CD14-positive monocyte (primary cell): ENCODE measurements around the gene SHB. TPM values are rescaled to one million over a fixed set of nuclear protein-coding genes. Genes with fewer than 3 reads are reported as not detected.

Experiments used
- DNase-seq, 3 donors: peaks; one replicate each; pipeline ENCODE4 v3.0.0-alpha.2; 2011 to 2022
- H2AFZ ChIP-seq: 2 replicates; pipeline ENCODE4 v1.6.0; 2012; ENCODE audit warnings: mild to moderate bottlenecking, low read depth, low read length, inconsistent platforms; ENCODE audit not compliant: insufficient read depth, poor library complexity, severe bottlenecking
- H3K27ac ChIP-seq, 2 donors: 1 replicate in 1 of 2; 2 replicates in 1 of 2; pipeline ENCODE4 v1.5.1; 2012 to 2013; ENCODE audit warnings: low read length in 2 of 2, control low read depth in 1 of 2, inconsistent platforms in 1 of 2, low read depth in 1 of 2, mild to moderate bottlenecking in 1 of 2
- H3K27me3 ChIP-seq, 2 donors: one replicate each; pipeline versions ENCODE4 v1.6.0 to v1.6.1; 2011 to 2013; ENCODE audit warnings: low read length in 2 of 2; ENCODE audit not compliant: control insufficient read depth in 2 of 2, insufficient read depth in 2 of 2
- H3K36me3 ChIP-seq, 2 donors: replicated peaks in 1 of 2; 1 replicate in 1 of 2; 2 replicates in 1 of 2; pipeline versions ENCODE4 v1.5.1 to v1.6.1; 2012 to 2013; ENCODE audit warnings: low read length in 2 of 2, control low read depth in 1 of 2, inconsistent platforms in 1 of 2, mild to moderate bottlenecking in 1 of 2; ENCODE audit not compliant: insufficient read depth in 2 of 2, control insufficient read depth in 1 of 2
- H3K4me1 ChIP-seq, 2 donors: 1 replicate in 1 of 2; 2 replicates in 1 of 2; pipeline versions ENCODE4 v1.5.1 to v1.6.1; 2012 to 2013; ENCODE audit warnings: low read length in 2 of 2, control low read depth in 1 of 2, inconsistent platforms in 1 of 2, mild to moderate bottlenecking in 1 of 2, moderate library complexity in 1 of 2; ENCODE audit not compliant: insufficient read depth in 2 of 2, control insufficient read depth in 1 of 2
- H3K4me2 ChIP-seq: replicated peaks from 2 replicates; pipeline ENCODE3; 2012; ENCODE audit warnings: low read length, moderate library complexity, mild to moderate bottlenecking; ENCODE audit not compliant: poor library complexity, severe bottlenecking; ENCODE audit errors: extremely low read depth
- H3K4me3 ChIP-seq, 3 experiments: fragments of 200-600 bp in 1 of 3; sonication (generic) in 1 of 3; replicated peaks in 1 of 3; 1 replicate in 2 of 3; 2 replicates in 1 of 3; pipeline ENCODE4 v1.5.1; 2011 to 2013; ENCODE audit warnings: low read length in 3 of 3, mild to moderate bottlenecking in 3 of 3, control low read depth in 2 of 3, low read depth in 2 of 3, inconsistent platforms in 1 of 3, moderate library complexity in 1 of 3
- H3K79me2 ChIP-seq: 2 replicates; pipeline ENCODE4 v1.6.0; 2012; ENCODE audit warnings: mild to moderate bottlenecking, control low read depth, inconsistent platforms, low read length, moderate library complexity; ENCODE audit not compliant: insufficient read depth
- H3K9ac ChIP-seq: 2 replicates; pipeline ENCODE4 v1.6.0; 2017; ENCODE audit warnings: low read length, mild to moderate bottlenecking; ENCODE audit not compliant: insufficient read depth, poor library complexity, severe bottlenecking
- H3K9me3 ChIP-seq, 2 donors: replicated peaks in 1 of 2; 1 replicate in 1 of 2; 2 replicates in 1 of 2; pipeline versions ENCODE4 v1.5.1 to v1.6.1; 2012 to 2013; ENCODE audit warnings: low read length in 2 of 2, control low read depth in 1 of 2; ENCODE audit not compliant: control insufficient read depth in 1 of 2, insufficient read depth in 1 of 2
- H4K20me1 ChIP-seq: 2 replicates; pipeline ENCODE4 v1.6.0; 2012; ENCODE audit warnings: mild to moderate bottlenecking, low read length, control low read depth, moderate library complexity; ENCODE audit not compliant: insufficient read depth
- H3K27ac Mint-ChIP-seq, 7 donors: one replicate each; pipeline ENCODE4 v1.8.0; 2020; ENCODE audit warnings: mild to moderate bottlenecking in 7 of 7, mixed read lengths in 7 of 7, moderate library complexity in 6 of 7, inconsistent platforms in 2 of 7
- H3K27me3 Mint-ChIP-seq, 3 donors: one replicate each; pipeline ENCODE4 v1.8.0; 2021 to 2022; ENCODE audit warnings: low read depth in 3 of 3, mild to moderate bottlenecking in 3 of 3, mixed read lengths in 3 of 3, moderate library complexity in 3 of 3, inconsistent platforms in 1 of 3
- H3K36me3 Mint-ChIP-seq, 2 donors: one replicate each; pipeline ENCODE4 v1.8.0; 2020; ENCODE audit warnings: mixed read lengths in 2 of 2, inconsistent platforms in 1 of 2, mild to moderate bottlenecking in 1 of 2
- H3K4me1 Mint-ChIP-seq: one replicate; pipeline ENCODE4 v1.8.0; 2020; ENCODE audit warnings: mild to moderate bottlenecking, mixed read lengths
- H3K4me3 Mint-ChIP-seq, 2 donors: one replicate each; pipeline ENCODE4 v1.8.0; 2020; ENCODE audit warnings: mild to moderate bottlenecking in 2 of 2, mixed read lengths in 2 of 2, moderate library complexity in 1 of 2
- H3K9me3 Mint-ChIP-seq, 7 donors: one replicate each; pipeline ENCODE4 v1.8.0; 2020 to 2022; ENCODE audit warnings: mixed read lengths in 7 of 7, mild to moderate bottlenecking in 6 of 7, moderate library complexity in 6 of 7, inconsistent platforms in 2 of 7
- WGBS: methylation state at CpG from one replicate; pipeline ENCODE4 v1.1.5; 2013; ENCODE audit warnings: missing lambda C conversion rate; ENCODE audit not compliant: insufficient coverage; 5-methylcytosine and 5-hydroxymethylcytosine counted together
- intact Hi-C, 2 donors: fragments of 100-400 bp; cut with micrococcal nuclease; formaldehyde crosslinking; loops; one replicate each; pipeline versions ENCODE4 v1.15.0 to v1.15.1; 2023
- polyA plus RNA-seq, 3 donors: library from polyadenylated mRNA; depleted of rRNA in 1 of 3; unstranded in 2 of 3; stranded (reverse) in 1 of 3; fragments of 300-500 nt in 2 of 3; fragments of >200 nt in 1 of 3; fragmentation: Illumina TruSeq in 2 of 3; gene quantifications; 1 replicate in 2 of 3; 2 replicates in 1 of 3; pipeline ENCODE4 v1.2.3, GENCODE V29; 2012 to 2021
- TF ChIP-seq, protein P1 (sequence below): fragments of 200-600 bp; IDR thresholded peaks from one replicate; pipeline ENCODE4 v1.8.0; 2022; ENCODE audit warnings: antibody characterized with exemption, mild to moderate bottlenecking

SHB gene
- polyA plus RNA-seq, 3 donors: 0.27 to 1.3 (median 0.31) TPM

DNA sequence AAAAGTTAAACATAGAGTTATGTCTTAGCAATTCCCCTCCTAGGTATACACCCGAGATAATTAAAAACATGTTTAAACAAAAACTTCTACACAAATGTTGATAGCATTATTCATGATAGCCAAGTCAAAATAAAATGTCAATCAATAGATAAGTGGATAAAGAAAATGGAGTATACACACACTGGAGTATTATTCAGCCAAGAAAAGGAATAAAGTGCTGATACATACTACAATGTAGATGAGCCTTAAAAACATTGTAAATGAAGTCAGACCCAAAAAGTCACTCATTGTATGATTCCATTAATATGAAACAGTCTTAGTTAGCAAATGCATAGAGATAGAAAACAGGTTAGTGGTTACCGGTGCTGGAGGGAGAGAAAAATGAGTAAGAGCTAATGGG, 34.3 kb upstream of the SHB start:
- Histone ChIP-seq H3K27me3 (peaks cover 4 to 8% of the 10 kb centered on the region in 2 donors), H3K27ac (no peak overlapping the region), H3K4me2 (no peak overlapping the region), H3K9ac (no peak overlapping the region), H3K36me3 (no peaks in the 10 kb centered on the region), H3K79me2 (no peaks in the 10 kb centered on the region), H3K9me3 (no peaks in the 10 kb centered on the region), H3K4me1 (no peaks in the 10 kb centered on the region), H4K20me1 (no peaks in the 10 kb centered on the region), H3K4me3 (no peak overlapping the region), H2AFZ (no peak overlapping the region)
- no peaks in the 10 kb centered on the region for H3K4me1 Mint-ChIP-seq
- H3K9me3 Mint-ChIP-seq: peaks cover 0 to 3% (median 0%) of the 10 kb centered on the region in 7 donors
- TF ChIP-seq, protein P1, sequence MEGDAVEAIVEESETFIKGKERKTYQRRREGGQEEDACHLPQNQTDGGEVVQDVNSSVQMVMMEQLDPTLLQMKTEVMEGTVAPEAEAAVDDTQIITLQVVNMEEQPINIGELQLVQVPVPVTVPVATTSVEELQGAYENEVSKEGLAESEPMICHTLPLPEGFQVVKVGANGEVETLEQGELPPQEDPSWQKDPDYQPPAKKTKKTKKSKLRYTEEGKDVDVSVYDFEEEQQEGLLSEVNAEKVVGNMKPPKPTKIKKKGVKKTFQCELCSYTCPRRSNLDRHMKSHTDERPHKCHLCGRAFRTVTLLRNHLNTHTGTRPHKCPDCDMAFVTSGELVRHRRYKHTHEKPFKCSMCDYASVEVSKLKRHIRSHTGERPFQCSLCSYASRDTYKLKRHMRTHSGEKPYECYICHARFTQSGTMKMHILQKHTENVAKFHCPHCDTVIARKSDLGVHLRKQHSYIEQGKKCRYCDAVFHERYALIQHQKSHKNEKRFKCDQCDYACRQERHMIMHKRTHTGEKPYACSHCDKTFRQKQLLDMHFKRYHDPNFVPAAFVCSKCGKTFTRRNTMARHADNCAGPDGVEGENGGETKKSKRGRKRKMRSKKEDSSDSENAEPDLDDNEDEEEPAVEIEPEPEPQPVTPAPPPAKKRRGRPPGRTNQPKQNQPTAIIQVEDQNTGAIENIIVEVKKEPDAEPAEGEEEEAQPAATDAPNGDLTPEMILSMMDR: no peak
- DNase-seq: no peak
- peaks cover 2 to 18% (median 6%) of the 10 kb centered on the region in 3 donors for H3K27me3 Mint-ChIP-seq
- intact Hi-C loops: no loop called here
- 100% methylated on average over 1 of the region's 2 CpGs for WGBS
- H3K4me3 Mint-ChIP-seq: no peak overlapping the region
- H3K27ac Mint-ChIP-seq: no peak overlapping the region
- no peaks in the 10 kb centered on the region for H3K36me3 Mint-ChIP-seq

DNA sequence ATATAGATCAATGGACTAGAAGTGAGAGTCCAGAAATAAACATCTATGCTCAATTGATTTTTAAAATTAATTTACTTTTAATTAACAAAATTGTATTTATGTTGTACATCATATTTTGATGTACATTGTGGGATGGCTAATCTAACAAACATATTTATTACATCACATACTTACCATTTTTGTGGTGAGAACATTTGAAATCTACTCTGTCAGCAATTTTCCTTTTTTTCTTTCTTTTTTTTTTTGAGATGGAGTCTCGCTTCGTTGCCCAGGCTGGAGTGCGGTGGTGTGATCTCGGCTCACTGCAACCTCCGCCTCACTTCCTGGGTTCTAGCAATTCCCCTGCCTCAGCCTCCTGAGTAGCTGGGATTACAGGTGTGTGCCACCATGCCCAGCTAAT, 32.4 kb upstream of the SHB start:
- DNase-seq: no peak
- no peak overlapping the region for H3K27ac ChIP-seq
- no peak overlapping the region for H3K4me3 ChIP-seq
- no CpG with 5 or more reads among the region's 5 CpGs for WGBS
- intact Hi-C loops: no loop called here
- H3K36me3 ChIP-seq: no peaks in the 10 kb centered on the region
- H4K20me1 ChIP-seq: no peaks in the 10 kb centered on the region
- Mint-ChIP-seq H3K9me3 (peaks cover 0 to 3% (median 0%) of the 10 kb centered on the region in 7 donors), H3K4me1 (no peaks in the 10 kb centered on the region), H3K27ac (no peak overlapping the region), H3K4me3 (no peak overlapping the region), H3K27me3 (peaks cover 7 to 21% (median 7%) of the 10 kb centered on the region in 3 donors), H3K36me3 (no peaks in the 10 kb centered on the region)
- no peak overlapping the region for H3K9ac ChIP-seq
- peaks cover 4 to 8% of the 10 kb centered on the region in 2 donors for H3K27me3 ChIP-seq
- H2AFZ ChIP-seq: no peak overlapping the region
- H3K9me3 ChIP-seq: no peaks in the 10 kb centered on the region
- H3K4me2 ChIP-seq: no peak overlapping the region
- H3K79me2 ChIP-seq: no peaks in the 10 kb centered on the region
- no peaks in the 10 kb centered on the region for H3K4me1 ChIP-seq
- TF ChIP-seq, protein P1: no peak
